ENCODE results near the gene GCHFR. TPM values are rescaled to one million over a fixed set of nuclear protein-coding genes. Genes with fewer than 3 reads are reported as not detected.
A peak's percentile ranks its signal among the peaks of the same experiment; 100 is the strongest.

The GCHFR gene
- polyA plus RNA-seq, 5 donors, result 11.5 to 18.8 (median 13.8) TPM

DNA sequence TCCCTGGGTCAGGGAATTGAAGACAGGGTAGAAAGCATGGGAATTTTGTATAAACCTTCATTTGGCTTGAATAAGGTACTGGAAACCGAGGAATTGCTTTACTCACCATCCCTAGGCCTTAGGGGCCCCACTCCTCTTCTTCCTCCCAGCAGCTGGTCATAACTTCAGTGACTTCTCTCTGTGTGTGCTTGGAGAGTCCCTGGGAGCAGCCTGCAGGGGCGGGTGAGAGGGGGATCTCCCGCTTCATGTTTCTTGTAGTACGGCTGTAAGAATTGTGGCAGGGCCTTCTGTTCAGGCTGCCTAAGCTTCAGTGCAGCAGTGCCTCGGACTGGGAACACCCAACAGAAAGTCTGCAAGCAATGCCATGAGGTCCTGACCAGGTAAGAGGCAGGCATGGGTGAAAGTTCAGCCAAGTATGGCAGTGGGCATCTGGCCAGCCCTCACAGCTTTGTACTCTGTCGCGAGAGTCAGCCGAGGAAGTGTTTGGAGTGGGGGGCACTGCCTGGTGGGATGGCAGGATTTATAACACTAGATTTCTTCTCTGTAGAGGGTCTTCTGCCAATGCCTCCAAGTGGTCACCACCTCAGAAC, 45.1 kb downstream of the GCHFR start:
- DNase-seq, result no peak

DNA sequence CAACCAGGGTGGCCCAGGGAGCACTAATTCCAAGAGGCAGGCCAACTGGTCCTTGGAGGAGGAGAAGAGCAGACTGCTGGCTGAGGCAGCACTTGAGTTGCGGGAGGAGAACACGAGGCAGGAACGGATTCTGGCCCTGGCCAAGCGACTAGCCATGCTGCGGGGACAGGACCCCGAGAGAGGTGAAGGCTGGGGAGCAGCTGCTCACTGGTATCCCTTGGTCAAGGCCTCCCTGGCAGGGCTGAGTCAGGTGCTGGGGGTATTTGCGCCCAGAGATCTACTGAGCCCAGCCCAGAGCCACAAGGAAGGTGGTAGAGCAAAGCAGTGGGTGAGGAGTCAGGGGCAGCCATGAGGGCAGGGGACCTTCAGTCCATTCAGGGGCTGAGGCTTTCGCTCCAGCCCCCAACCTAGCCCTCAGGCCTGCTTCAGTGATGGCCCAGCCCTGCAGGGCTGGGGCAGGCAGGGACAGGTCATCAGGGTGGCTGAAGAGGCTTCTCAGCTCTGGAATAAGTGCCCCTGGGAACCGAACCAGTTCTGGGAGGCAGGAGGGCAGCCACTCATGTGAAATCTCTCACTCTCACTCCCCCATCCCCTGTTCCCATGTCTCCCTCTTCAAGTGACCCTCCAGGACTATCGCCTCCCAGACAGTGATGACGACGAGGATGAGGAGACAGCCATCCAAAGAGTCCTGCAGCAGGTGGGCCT, 49.0 kb downstream of the GCHFR start:
- DNase-seq, result no peak

DNA sequence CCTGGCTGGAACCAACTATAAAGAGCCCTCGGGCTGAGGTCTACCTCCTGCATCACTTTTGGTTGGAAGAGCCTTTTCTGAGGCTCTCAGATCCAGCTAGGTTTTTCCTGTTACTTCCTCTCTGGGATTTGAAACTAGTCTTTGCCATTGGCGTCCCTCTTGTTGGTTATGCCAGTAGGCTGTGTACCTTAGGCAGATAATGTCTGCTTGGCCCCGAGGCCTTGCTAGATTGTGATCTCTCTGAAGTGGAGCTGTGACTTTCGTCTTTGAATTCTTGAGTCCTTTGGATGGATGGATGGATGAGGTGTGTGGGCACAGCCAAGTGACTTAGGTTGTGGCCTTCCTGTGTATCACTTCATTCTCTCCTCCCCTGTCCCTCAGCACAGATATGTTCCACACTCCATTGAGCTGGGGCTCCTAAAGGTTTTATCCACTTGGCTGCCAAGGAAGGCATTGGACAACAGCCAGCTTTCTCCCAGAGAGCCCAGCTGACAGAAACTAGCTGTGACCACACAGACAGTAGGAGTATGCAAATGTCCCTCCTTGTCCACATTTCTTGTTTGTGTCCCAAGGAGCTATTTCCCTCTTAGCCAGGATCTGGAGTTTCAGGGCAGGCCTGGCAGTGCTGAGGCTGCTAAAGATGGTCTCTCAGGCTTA, 51.3 kb downstream of the GCHFR start:
- DNase-seq, result peak; percentile 36 to 55

Other genes with a start within 250 kb of the GCHFR start
- gene CCDC32, start 199.0 kb upstream of the GCHFR start, polyA plus RNA-seq (ENCODE audit: insufficient read depth in 1 of 5, insufficient read length in 5 of 5, low replicate concordance in 1 of 5), result 10 to 100 TPM; 24.9 to 31.4 (median 25.7) TPM
- 10 to 100 TPM in 1 of 5 donors, 1 to 10 TPM in 4; 6.3 to 11.1 (median 7.9) TPM for gene RPUSD2, start 194.8 kb upstream of the GCHFR start, polyA plus RNA-seq (ENCODE audit: insufficient read depth in 1 of 5, insufficient read length in 5 of 5, low replicate concordance in 1 of 5)
- 10 to 100 TPM in 4 of 5 donors, 1 to 10 TPM in 1; 9.3 to 43.3 (median 19.7) TPM for gene KNL1, start 169.8 kb upstream of the GCHFR start, polyA plus RNA-seq (ENCODE audit: insufficient read depth in 1 of 5, insufficient read length in 5 of 5, low replicate concordance in 1 of 5)
- gene RAD51, start 68.9 kb upstream of the GCHFR start, polyA plus RNA-seq (ENCODE audit: insufficient read depth in 1 of 5, insufficient read length in 5 of 5, low replicate concordance in 1 of 5), result 10 to 100 TPM in 3 of 5 donors, 1 to 10 TPM in 2; 9.2 to 18.5 (median 12.2) TPM
- gene RMDN3, start 8.8 kb upstream of the GCHFR start, polyA plus RNA-seq (ENCODE audit: insufficient read depth in 1 of 5, insufficient read length in 5 of 5, low replicate concordance in 1 of 5), result 10 to 100 TPM; 28.9 to 39.0 (median 31.4) TPM
- 1 to 10 TPM; 2.6 to 4.6 (median 3.8) TPM for gene C15orf62, start 5.9 kb downstream of the GCHFR start, polyA plus RNA-seq (ENCODE audit: insufficient read depth in 1 of 5, insufficient read length in 5 of 5, low replicate concordance in 1 of 5)
- 10 to 100 TPM; 26.2 to 32.5 (median 31.9) TPM for gene ZFYVE19, start 43.0 kb downstream of the GCHFR start, polyA plus RNA-seq (ENCODE audit: insufficient read depth in 1 of 5, insufficient read length in 5 of 5, low replicate concordance in 1 of 5)
- 10 to 100 TPM; 37.2 to 44.9 (median 41.9) TPM for gene DNAJC17, start 43.4 kb downstream of the GCHFR start, polyA plus RNA-seq (ENCODE audit: insufficient read depth in 1 of 5, insufficient read length in 5 of 5, low replicate concordance in 1 of 5)
- gene PPP1R14D, start 64.6 kb downstream of the GCHFR start, polyA plus RNA-seq (ENCODE audit: insufficient read depth in 1 of 5, insufficient read length in 5 of 5, low replicate concordance in 1 of 5), result under 1 TPM; 0.23 to 0.49 (median 0.37) TPM
- gene SPINT1, start 80.0 kb downstream of the GCHFR start, polyA plus RNA-seq (ENCODE audit: insufficient read depth in 1 of 5, insufficient read length in 5 of 5, low replicate concordance in 1 of 5), result 10 to 100 TPM; 46.0 to 68.7 (median 58.4) TPM
- gene RHOV, start 110.2 kb downstream of the GCHFR start, polyA plus RNA-seq (ENCODE audit: insufficient read depth in 1 of 5, insufficient read length in 5 of 5, low replicate concordance in 1 of 5), result under 1 TPM; 0.36 to 0.60 (median 0.51) TPM
- gene VPS18, start 130.4 kb downstream of the GCHFR start, polyA plus RNA-seq (ENCODE audit: insufficient read depth in 1 of 5, insufficient read length in 5 of 5, low replicate concordance in 1 of 5), result 10 to 100 TPM in 3 of 5 donors, 1 to 10 TPM in 2; 9.2 to 14.5 (median 10.2) TPM
- 10 to 100 TPM; 12.7 to 24.7 (median 19.7) TPM for gene DLL4, start 165.3 kb downstream of the GCHFR start, polyA plus RNA-seq (ENCODE audit: insufficient read depth in 1 of 5, insufficient read length in 5 of 5, low replicate concordance in 1 of 5)
- 1 to 10 TPM in 4 of 5 donors, under 1 TPM in 1; 0.73 to 1.5 (median 1.1) TPM for gene CHAC1, start 189.4 kb downstream of the GCHFR start, polyA plus RNA-seq (ENCODE audit: insufficient read depth in 1 of 5, insufficient read length in 5 of 5, low replicate concordance in 1 of 5)

All from right lung (tissue), 5 donors.